Testis (tissue), 2 donors: ENCODE measurements around the gene PXDN.

Source experiments
- POLR2A ChIP-seq: fragments of 450-650 bp; IDR thresholded peaks from one replicate; pipeline ENCODE4 v1.6.1; 2017; ENCODE audit warnings: antibody characterized with exemption, mild to moderate bottlenecking, moderate library complexity
- TF ChIP-seq, protein P1 (sequence below), 3 experiments: fragments of 450-650 bp in 2 of 3; fragments of 200-600 bp in 1 of 3; sonication (generic) in 1 of 3; IDR thresholded peaks; one replicate each; pipeline ENCODE4 v1.5.1; 2016 to 2019; ENCODE audit warnings: antibody characterized with exemption in 3 of 3, mild to moderate bottlenecking in 2 of 3, moderate library complexity in 1 of 3

DNA sequence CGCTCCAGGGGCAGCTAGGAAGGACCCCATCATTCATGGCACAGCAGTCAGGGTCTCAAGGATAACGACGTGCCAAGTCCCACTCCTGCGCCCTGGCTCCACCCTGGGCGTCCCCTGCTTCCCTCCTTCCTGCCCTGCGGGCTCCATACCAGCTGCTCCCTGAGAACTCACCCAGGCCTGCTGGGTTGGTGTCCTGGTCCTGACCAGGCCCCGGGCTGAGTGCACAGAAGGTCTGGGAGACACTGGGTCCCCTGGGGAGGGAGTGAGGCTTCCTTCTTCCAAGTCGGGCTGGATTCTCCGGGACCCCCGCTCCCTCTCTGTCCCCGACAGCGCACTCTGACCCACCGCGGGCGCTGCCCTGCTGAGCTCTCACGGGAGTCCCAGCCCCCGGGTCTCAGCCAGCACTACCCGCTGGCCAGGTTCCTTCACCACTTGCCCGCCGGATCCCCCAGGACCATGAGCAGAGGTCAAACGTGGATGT lies 160.2 kb downstream of the PXDN start:
- TF ChIP-seq, protein P1, sequence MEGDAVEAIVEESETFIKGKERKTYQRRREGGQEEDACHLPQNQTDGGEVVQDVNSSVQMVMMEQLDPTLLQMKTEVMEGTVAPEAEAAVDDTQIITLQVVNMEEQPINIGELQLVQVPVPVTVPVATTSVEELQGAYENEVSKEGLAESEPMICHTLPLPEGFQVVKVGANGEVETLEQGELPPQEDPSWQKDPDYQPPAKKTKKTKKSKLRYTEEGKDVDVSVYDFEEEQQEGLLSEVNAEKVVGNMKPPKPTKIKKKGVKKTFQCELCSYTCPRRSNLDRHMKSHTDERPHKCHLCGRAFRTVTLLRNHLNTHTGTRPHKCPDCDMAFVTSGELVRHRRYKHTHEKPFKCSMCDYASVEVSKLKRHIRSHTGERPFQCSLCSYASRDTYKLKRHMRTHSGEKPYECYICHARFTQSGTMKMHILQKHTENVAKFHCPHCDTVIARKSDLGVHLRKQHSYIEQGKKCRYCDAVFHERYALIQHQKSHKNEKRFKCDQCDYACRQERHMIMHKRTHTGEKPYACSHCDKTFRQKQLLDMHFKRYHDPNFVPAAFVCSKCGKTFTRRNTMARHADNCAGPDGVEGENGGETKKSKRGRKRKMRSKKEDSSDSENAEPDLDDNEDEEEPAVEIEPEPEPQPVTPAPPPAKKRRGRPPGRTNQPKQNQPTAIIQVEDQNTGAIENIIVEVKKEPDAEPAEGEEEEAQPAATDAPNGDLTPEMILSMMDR (IDR thresholded peaks at IDR 0.05): no peak
- no peak for TF ChIP-seq POLR2A
